GM18505 (cell line): ENCODE results near the gene CDYL2.

ENCODE experiments used
- ATAC-seq: cut with Tn5 transposase; IDR thresholded peaks from one replicate; pipeline ENCODE4 v1.9.1; 2021; ENCODE audit not compliant: unreplicated experiment
- POLR2A ChIP-seq: IDR thresholded peaks from 4 replicates; pipeline ENCODE4 v1.6.1; 2011; ENCODE audit warnings: borderline replicate concordance; ENCODE audit not compliant: insufficient read depth, insufficient read length; ENCODE audit errors: extremely low read depth

Gene CDYL2

DNA sequence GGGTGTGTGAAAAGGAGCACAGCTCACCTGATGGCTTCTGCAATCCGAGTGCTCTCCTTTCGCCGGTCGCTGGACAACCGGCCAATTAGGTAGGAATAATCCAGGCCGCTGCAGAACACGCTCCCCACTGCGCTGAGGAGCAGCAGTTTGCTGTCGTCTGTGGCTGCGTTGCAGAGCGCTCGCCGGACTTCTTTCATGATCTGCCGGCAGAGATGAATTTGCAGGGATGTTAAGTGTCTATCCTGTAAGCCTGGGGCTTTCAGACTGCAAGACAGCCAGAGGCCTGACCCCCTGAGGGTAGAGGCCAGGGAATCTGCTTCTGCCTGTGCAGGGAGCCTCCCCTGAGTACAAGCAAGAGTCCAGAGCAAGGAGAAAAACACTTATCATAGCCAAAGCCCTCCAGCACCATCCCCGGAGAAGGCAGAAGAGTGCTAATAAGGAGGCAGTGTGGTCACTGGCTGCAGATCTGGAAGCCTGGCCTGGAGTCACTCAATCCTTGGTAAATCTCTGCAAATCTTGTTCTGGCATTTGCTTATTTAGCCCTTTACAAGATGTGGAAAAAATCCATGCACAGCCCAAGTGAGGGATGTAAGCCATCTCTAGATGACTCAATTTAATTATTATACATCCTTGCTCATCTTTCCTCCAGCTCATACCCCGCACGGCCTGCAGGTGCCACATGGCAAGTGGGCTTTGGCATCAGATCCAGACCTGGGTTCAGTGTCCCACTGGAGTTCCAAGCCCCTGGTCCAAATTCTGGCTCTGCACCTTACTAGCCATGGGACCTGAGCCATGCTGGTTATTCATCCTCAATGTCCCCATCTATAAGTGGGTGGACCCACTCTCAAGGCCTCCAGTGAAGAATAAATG lies 183.4 kb downstream of the CDYL2 start:
- ATAC-seq: no peak

DNA sequence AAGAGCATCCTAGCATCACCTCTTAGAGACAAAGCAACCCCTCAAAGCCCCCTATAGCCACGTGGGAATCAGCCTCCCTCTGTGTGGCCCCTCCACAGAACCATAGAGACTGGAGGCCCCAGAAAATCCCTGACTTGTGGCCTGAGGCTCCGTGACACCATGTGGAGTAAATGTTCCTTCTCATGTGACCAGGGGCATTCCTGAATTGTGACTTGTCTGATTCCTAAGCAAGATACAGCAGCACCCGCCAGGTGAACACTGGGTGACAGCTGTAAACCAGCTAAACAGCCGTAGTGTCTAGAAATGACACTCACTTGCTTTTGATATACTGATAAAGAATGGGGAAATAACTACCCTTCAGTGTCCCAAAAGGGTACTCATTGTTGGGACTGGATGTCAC lies 184.6 kb downstream of the CDYL2 start:
- no peak for ATAC-seq
- TF ChIP-seq POLR2A: no peak

More for the DNA sequence above, 183.4 kb downstream of the CDYL2 start:
- no peak for TF ChIP-seq POLR2A

DNA sequence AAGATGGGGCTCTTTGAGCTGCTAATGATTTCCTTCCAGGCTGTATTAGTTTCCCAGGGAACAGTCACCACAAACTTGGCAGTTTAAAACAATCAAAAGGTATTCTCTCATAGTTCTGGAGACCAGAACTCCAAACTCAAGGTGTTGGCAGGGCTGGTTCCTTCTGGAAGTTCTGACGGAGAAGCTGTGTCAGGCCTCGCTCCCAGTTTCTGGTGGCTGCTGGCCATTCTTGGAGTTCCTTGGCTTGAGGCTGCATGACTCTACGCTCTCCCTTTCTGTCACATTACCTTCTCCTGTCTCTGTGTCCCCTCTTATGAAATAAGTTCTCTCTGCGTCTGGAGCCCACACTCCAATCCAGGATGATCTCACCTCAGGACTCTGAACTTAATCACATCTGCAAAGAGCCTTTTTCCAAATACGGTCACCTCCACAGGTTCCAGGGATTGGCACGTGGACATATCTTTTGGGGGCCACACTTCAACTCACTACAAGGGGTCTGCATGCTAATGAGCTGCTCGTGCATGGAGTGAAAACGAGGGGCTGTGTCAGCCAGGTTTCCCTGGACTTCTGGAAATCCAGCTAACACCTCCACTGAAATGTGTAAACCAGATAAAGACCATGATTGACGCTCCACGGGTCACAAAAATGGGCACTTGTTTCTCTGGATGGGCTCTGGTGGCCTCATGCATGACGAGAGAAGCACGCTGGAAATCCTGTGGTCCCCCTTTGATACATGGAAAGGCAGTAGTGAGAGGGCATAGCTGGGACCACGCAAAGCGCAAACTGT lies 185.3 kb downstream of the CDYL2 start:
- no peak for ATAC-seq
- TF ChIP-seq POLR2A: no peak

DNA sequence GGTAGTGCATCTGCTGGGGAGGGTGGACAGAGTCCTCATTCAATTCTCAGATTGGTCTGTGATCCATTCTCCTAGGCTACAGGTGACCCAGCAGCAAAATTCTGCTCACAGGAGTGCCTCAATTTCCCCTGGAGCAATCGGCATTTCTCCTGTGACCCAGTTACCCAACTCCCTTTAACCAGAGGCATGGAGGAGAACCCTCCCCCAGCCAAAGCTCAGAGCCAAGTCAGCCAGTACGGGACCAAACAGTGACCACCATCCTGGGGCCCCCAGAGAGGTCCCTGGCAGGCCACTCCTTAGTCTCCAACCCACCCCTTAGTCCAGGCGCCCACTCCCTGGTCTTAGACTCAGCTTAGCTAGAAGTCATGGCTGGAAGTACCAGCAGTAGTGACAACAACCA lies 188.0 kb downstream of the CDYL2 start:
- no peak for TF ChIP-seq POLR2A

DNA sequence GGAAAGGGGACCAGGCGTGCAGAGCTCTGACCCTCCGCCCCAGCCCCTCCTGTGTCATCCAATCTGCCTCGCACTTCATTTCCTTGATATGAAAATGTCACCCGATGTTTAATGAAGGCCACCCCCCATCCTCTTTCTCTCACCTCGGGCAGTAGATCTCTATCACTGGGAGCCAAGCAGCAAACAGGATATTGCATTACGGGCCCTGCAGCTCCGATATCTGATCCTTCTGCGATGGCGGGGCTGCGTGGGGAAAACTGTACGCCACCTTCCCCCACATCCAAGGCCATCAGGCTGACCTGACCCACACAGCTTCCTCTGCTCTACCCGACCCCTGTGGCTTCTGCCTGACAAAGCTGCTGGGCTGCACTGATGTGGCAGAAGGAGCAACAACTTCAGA lies 188.7 kb downstream of the CDYL2 start:
- no peak for TF ChIP-seq POLR2A
- no peak for ATAC-seq

More for the DNA sequence above, 188.0 kb downstream of the CDYL2 start:
- no peak for ATAC-seq

DNA sequence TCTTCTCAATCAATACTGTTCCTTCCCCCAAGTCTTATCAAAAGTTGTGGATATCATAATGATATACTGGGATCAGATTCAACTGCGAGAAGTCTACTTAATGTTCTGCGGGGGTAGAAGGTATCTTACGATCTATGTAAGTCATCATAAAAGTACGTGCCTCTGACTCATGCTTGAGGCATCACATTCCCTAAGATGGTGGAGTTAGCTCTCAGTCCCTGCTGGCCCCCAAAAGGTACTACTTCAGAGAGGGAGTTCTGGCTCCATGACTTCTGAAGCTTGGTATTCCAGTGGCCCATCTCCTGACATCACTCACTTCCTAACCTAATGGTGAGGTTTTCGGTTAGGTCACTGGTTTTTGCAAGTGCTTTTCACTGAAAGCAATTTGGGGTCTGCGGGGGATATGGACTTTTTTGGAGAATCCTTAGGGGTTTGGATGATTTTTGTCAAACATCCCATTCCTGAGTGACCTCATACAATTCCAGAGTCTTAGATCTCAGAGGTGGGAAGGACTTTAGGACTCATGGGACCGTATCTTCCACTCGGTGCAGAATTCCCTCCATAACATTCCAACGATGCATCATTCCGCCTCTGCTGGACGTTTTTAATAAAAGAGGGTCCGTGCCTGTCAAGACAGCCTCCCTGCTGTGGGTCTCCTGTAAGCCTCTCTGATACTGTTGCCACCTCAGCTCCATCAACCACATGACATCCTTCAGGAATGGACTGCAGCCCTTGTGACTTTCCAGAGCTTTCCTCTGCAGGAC lies 189.3 kb downstream of the CDYL2 start:
- TF ChIP-seq POLR2A: no peak
- ATAC-seq: no peak

DNA sequence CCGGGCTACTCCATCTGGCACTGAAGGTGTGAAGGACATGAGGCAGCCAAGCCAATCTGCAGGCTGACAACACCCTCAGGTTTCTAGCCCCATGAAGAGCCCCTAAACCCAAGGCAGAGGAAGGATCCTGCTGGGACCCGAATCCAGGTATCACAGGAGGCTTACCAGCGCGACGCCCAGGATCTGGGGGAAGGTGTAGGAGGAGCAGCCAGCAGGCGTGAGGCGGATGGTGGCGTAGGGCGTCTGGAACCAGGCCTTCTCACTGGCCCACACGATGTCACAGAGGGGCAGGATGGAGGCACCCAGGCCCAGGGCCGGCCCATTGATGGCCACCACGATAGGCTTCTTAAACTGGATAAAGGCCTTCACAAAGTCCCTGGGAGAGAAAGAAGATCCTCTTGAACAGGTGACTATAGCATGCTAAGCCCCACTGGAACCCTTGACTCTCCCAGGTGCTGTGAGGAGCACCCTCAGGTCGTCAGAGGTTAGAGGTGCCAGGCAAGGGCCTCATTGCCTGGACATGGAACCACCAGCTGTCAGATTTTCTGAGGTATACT lies 191.9 kb downstream of the CDYL2 start:
- TF ChIP-seq POLR2A: no peak
- ATAC-seq: no peak

DNA sequence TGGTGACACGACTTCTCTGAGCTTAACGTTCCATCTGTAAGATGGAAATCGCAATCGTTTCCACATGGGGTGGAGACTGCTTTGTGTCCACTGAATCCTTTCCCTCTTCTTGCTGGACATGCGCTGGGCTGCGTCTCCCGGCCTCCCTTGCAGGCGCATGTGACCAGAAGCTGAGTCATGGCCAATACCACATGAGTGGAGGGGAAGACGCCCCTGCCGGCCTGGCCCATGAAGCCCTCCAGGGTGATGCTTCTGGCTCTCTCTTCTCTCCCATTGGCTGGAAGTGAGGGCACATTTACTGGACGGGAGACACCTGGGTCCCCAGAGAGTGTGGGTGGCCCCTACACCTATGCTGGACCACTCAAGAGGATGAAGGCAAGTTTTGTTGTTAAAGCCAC lies 192.5 kb downstream of the CDYL2 start:
- ATAC-seq: no peak
- no peak for TF ChIP-seq POLR2A

DNA sequence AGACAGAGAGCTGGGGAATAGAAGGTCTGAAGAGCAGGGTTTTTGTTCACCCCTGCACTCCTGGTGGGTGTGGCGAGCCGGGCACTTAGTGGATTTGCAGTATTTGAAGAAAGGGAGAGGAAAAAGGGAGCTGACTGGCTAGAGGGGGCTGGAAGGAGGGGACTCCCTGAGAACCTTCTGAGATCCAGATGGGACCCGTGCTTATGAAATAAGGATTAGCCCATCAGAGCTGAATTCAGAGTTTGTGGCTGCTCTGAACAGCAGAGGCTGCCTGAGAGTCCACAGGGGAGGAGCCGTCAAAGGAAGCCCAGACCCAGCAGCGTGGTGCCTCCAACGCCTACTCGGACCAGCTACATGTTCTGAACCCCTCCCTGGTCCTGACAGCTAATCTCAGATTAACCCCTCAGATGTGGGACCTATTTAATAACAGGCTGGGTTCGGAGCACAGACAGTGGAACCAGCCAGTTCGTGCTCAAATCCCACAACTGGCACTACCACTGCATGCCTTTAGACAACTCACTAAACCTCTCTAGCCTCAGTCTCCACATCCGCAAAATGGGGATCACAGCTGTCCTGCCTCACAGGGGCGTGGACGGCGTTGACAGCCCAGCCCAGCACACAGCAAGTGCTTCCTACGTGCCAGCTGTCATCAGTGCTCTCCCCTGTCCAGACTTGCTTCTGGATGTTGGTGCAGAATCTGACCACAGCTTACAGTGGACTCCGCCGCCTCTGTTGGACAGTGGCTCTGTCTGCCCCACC lies 193.0 kb downstream of the CDYL2 start:
- TF ChIP-seq POLR2A: no peak
- no peak for ATAC-seq

DNA sequence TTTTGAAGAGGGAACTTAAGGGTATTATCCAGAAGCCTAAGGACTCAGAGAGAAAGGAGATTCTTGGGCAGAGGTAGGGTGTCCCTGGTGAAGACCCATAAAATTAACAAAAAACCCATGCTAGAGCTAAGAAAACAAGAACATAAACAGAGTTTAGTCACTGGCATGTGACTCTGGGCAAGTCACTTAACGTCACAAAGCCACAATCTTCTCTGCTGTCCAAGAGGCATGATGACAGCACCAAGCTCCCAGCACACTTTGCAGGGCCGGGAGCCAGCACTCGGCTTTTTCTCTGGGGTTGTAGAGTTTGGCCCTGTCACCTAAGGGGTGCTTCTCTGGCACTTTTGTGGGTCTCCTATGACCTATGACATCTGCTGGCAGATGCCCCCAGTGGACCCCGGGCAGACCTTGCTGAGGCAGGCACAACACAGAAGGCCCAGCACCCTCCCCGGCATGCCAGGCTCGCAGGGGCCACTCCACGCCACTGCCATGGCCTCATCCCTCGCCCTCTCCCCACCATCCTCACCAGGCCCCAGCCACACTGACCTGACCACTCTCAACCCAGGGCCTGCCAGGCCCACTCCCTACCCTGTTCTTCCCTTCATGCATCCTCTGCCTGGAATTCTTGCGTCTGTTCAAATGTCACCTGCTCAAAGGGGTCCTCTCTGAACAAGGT lies 193.8 kb downstream of the CDYL2 start:
- no peak for ATAC-seq

DNA sequence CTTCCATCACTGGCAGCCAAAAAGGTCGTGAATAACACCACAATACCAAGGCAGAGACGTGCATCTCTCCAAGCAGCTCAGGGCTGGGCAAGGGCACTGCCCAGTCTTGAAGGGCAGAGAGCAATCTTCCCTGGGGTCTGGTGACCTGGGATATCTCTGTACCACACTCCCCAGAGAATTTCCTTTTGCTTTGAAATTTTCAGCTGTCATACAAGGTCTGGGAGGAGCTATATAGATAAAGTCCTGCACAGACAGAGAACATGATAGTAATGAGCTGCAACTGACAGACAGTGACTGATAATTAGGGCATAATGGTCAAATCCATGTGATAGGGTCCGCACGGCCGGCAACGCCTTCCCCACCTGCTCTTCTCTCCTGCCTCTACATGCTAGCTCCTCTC lies 195.5 kb downstream of the CDYL2 start:
- no peak for ATAC-seq
- TF ChIP-seq POLR2A: no peak

More for the DNA sequence above, 193.8 kb downstream of the CDYL2 start:
- no peak for TF ChIP-seq POLR2A

DNA sequence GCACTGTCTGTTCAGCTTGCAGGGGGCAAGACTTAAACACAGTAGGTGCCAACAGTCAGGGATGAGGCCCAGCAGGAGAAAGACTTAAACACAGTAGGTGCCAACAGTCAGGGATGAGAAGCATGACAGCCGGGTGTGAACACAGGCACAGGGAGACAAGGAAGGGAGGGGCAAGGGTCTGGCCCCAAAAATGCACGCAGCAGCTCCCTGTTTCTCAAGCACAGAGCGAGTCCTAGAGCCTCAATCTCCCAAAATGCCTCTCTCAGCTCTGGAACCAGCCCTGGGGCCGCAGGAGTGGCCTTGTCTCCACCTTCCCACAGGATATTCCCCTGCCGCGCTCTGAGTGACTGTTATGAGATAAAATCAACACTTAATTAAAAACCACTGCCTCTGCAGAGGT lies 197.2 kb downstream of the CDYL2 start:
- no peak for ATAC-seq
- TF ChIP-seq POLR2A: no peak
